ENCODE measurements around the gene GIMAP5.

The GIMAP5 gene

GRCh38 chr7:150778014-150778737 is 41.0 kb downstream of the GIMAP5 start:
- DNase-seq: no peak

- DNase-seq: peak; percentile 74
Measured at GRCh38 chr7:150778738-150779301, 41.6 kb downstream of the GIMAP5 start.

GRCh38 chr7:150780292-150780691 is 43.1 kb downstream of the GIMAP5 start:
- DNase-seq: no peak

- peak; percentile 13 for DNase-seq
Measured at GRCh38 chr7:150781103-150781502, 43.9 kb downstream of the GIMAP5 start.

- no peak for DNase-seq
Measured at GRCh38 chr7:150781961-150782360, 44.7 kb downstream of the GIMAP5 start.

GRCh38 chr7:150784120-150784736 is 47.0 kb downstream of the GIMAP5 start:
- DNase-seq: no peak

GRCh38 chr7:150784954-150785353 is 47.7 kb downstream of the GIMAP5 start:
- no peak for DNase-seq

- peak; percentile 19 for DNase-seq
Measured at GRCh38 chr7:150787321-150788281, 50.4 kb downstream of the GIMAP5 start.

GRCh38 chr7:150788474-150789269 is 51.5 kb downstream of the GIMAP5 start:
- DNase-seq: no peak

GRCh38 chr7:150790416-150791075 is 53.3 kb downstream of the GIMAP5 start:
- no peak for DNase-seq

- DNase-seq: no peak
Measured at GRCh38 chr7:150791304-150791703, 54.1 kb downstream of the GIMAP5 start.

- no peak for DNase-seq
Measured at GRCh38 chr7:150791746-150792452, 54.7 kb downstream of the GIMAP5 start.
